Epithelial cell of esophagus (primary cell): ENCODE data around the gene CXCL17.
A peak's percentile ranks its signal among the peaks of the same experiment; 100 is the strongest.
"Not testable (repeated sequence)": the region's sequence is repeated elsewhere in the genome, so short reads cannot be mapped to it uniquely, and the experiment has no call there.

Experiments used
- DNase-seq: peaks from one replicate; pipeline ENCODE4 v3.0.0; 2010; ENCODE audit warnings: low read depth
- H3K4me3 ChIP-seq: 2 replicates; pipeline ENCODE4 v1.5.1; 2011; ENCODE audit warnings: mild to moderate bottlenecking, low read length, control low read depth
- CTCF ChIP-seq: IDR thresholded peaks from 2 replicates; pipeline ENCODE4 v1.5.1; 2011; ENCODE audit warnings: low read depth, mild to moderate bottlenecking, low read length, control low read depth, inconsistent platforms; ENCODE audit not compliant: insufficient read depth; ENCODE audit errors: missing control alignments

CXCL17 gene

GRCh38 chr19:42461700-42462324 lies 19.1 kb upstream of the CXCL17 start:
- no peak for TF ChIP-seq CTCF

GRCh38 chr19:42461231-42461630 lies 18.5 kb upstream of the CXCL17 start:
- not testable (repeated sequence) for DNase-seq, H3K4me3 ChIP-seq

More at GRCh38 chr19:42461700-42462324, 19.1 kb upstream of the CXCL17 start:
- DNase-seq: no peak
- H3K4me3 ChIP-seq: no peak overlapping the region

- TF ChIP-seq CTCF: no peak
- no peak for DNase-seq
- no peak overlapping the region for H3K4me3 ChIP-seq
These were observed 17.2 kb upstream of the CXCL17 start for GRCh38 chr19:42459926-42460325.

- H3K4me3 ChIP-seq: no peak overlapping the region
- DNase-seq: peak; percentile 98
- no peak for TF ChIP-seq CTCF
These were observed 12.9 kb upstream of the CXCL17 start for GRCh38 chr19:42455621-42456081.

- H3K4me3 ChIP-seq: no peak overlapping the region
- no peak for DNase-seq
- TF ChIP-seq CTCF: no peak
These were observed 12.3 kb upstream of the CXCL17 start for GRCh38 chr19:42455086-42455485.

GRCh38 chr19:42452590-42452989 lies 9.8 kb upstream of the CXCL17 start:
- TF ChIP-seq CTCF: no peak
- no peak overlapping the region for H3K4me3 ChIP-seq
- no peak for DNase-seq

GRCh38 chr19:42450314-42450934 lies 7.7 kb upstream of the CXCL17 start:
- peak; percentile 91 for DNase-seq
- no peak overlapping the region for H3K4me3 ChIP-seq
- TF ChIP-seq CTCF: peak; percentile 90

GRCh38 chr19:42448306-42448705 lies 5.6 kb upstream of the CXCL17 start:
- H3K4me3 ChIP-seq: not testable (repeated sequence)

More at GRCh38 chr19:42448306-42448705, 5.6 kb upstream of the CXCL17 start:
- DNase-seq: not testable (repeated sequence)
